ENCODE measurements around the gene ATG7.

Gene ATG7

GRCh38 chr3:11541321-11542303 is 269.4 kb downstream of the ATG7 start:
- POLR2A ChIA-PET = no interaction called here
- no peak overlapping the region for H3K27ac ChIP-seq (ENCODE audit: insufficient read depth in 1 of 2, low read depth in 1 of 2, low read length in 2 of 2, poor library complexity in 1 of 2, severe bottlenecking in 2 of 2)
- peaks cover 0 to 7% (median 7%) of the 10 kb centered on the region in 4 experiments for H3K4me1 ChIP-seq (ENCODE audit: control extremely low read depth in 1 of 4, control insufficient read depth in 4 of 4, insufficient read depth in 4 of 4, low read length in 3 of 4)
- H3K36me3 ChIP-seq (ENCODE audit: control insufficient read depth in 4 of 4, insufficient read depth in 4 of 4, low read length in 3 of 4) = peaks cover 0 to 2% (median 0%) of the 10 kb centered on the region in 4 experiments
- WGBS (ENCODE audit: insufficient coverage) = 94% methylated on average over 13 of the region's 16 CpGs
- CTCF ChIA-PET = no interaction called here
- no peaks in the 10 kb centered on the region for H3K27me3 ChIP-seq (replicated peaks in 2 of 5; ENCODE audit: control insufficient read depth in 4 of 5, insufficient read depth in 5 of 5, low read length in 4 of 5)
- no peak overlapping the region for H3K4me3 ChIP-seq (ENCODE audit: control insufficient read depth in 1 of 7, extremely low read depth in 1 of 7, insufficient read depth in 4 of 7, low read depth in 2 of 7, low read length in 6 of 7)
- peaks cover 0 to 6% (median 0%) of the 10 kb centered on the region in 5 experiments for H3K9me3 ChIP-seq (ENCODE audit: control extremely low read depth in 1 of 5, control insufficient read depth in 4 of 5, insufficient read depth in 2 of 5, low read depth in 1 of 5, low read length in 4 of 5)
- DNase-seq = no peak

DNA sequence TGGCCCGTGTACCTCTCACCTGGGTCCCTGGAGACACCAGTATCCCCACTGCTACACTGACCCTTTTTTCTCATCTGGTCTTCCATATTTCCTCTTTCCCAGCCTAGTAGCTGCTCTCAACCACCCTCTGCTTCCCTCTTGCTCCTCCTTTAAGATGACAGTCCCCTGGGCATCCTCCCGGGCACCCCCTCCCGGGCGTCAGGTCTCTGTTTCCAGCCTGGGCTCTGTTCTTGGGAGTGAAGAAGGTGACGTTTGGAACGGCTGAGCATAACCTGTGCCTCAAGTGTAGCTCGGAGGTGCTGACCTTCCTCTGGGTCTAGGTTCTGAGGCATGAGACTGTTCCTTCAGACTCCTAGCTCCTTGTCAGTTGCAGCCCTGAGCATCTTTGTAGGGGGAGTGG is 270.4 kb downstream of the ATG7 start:
- Histone ChIP-seq H3K27ac (ENCODE audit: insufficient read depth in 1 of 2, low read depth in 1 of 2, low read length in 2 of 2, poor library complexity in 1 of 2, severe bottlenecking in 2 of 2) (no peak overlapping the region), H3K4me3 (ENCODE audit: control insufficient read depth in 1 of 7, extremely low read depth in 1 of 7, insufficient read depth in 4 of 7, low read depth in 2 of 7, low read length in 6 of 7) (no peak overlapping the region), H3K27me3 (replicated peaks in 2 of 5; ENCODE audit: control insufficient read depth in 4 of 5, insufficient read depth in 5 of 5, low read length in 4 of 5) (no peaks in the 10 kb centered on the region), H3K9me3 (ENCODE audit: control extremely low read depth in 1 of 5, control insufficient read depth in 4 of 5, insufficient read depth in 2 of 5, low read depth in 1 of 5, low read length in 4 of 5) (peaks cover 0 to 6% (median 0%) of the 10 kb centered on the region in 5 experiments), H3K36me3 (ENCODE audit: control insufficient read depth in 4 of 4, insufficient read depth in 4 of 4, low read length in 3 of 4) (peaks cover 0 to 2% (median 0%) of the 10 kb centered on the region in 4 experiments), H3K4me1 (ENCODE audit: control extremely low read depth in 1 of 4, control insufficient read depth in 4 of 4, insufficient read depth in 4 of 4, low read length in 3 of 4) (peaks cover 0 to 7% (median 7%) of the 10 kb centered on the region in 4 experiments)
- CTCF ChIA-PET = no interaction called here
- WGBS (ENCODE audit: insufficient coverage) = 89% methylated on average over 7 of the region's 7 CpGs
- no peak for DNase-seq
- POLR2A ChIA-PET = no interaction called here

DNA sequence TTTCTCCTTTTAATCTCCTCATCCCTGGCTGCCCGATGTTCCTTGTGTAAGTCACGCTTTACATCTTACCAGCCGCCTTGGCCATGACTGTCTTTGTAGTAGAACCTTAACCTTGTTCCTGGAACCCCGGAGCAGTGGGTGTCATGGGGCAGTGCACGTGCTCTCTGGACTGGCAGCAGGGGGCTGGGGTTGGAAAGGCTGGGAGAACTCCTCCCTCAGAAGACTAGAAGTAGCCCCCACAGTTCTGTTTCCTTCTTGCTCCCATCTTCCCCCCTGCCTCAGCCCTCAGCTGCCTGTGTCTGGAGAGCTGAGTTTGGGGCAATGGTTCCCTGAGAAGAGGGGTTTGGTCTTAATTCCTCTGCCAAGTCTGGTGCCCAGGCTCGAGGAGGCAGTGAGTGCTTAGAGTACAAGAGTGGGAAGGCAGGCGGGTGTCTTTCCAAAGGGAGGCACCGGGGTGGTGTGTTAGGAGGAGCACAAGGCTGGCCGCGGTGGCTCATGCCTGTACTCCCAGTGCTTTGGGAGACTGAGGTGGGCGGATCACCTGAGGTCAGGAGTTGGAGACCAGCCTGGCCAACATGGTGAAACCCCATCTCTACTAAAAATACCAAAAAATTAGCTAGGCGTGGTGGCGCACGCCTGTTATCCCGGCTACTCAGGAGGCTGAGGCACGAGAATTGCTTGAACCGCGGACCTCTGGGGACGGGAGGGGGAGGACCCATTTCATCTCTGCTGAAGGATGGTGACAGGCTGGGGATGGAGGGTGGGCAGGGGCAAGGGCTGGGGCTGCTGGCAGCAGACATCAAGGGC is 271.1 kb downstream of the ATG7 start:
- Histone ChIP-seq H3K27ac (ENCODE audit: insufficient read depth in 1 of 2, low read depth in 1 of 2, low read length in 2 of 2, poor library complexity in 1 of 2, severe bottlenecking in 2 of 2) (no peak overlapping the region), H3K9me3 (ENCODE audit: control extremely low read depth in 1 of 5, control insufficient read depth in 4 of 5, insufficient read depth in 2 of 5, low read depth in 1 of 5, low read length in 4 of 5) (peaks cover 0 to 6% (median 0%) of the 10 kb centered on the region in 5 experiments), H3K4me1 (ENCODE audit: control extremely low read depth in 1 of 4, control insufficient read depth in 4 of 4, insufficient read depth in 4 of 4, low read length in 3 of 4) (peaks cover 0 to 7% (median 7%) of the 10 kb centered on the region in 4 experiments), H3K27me3 (replicated peaks in 2 of 5; ENCODE audit: control insufficient read depth in 4 of 5, insufficient read depth in 5 of 5, low read length in 4 of 5) (no peaks in the 10 kb centered on the region), H3K4me3 (ENCODE audit: control insufficient read depth in 1 of 7, extremely low read depth in 1 of 7, insufficient read depth in 4 of 7, low read depth in 2 of 7, low read length in 6 of 7) (no peak overlapping the region), H3K36me3 (ENCODE audit: control insufficient read depth in 4 of 4, insufficient read depth in 4 of 4, low read length in 3 of 4) (peaks cover 0 to 2% (median 0%) of the 10 kb centered on the region in 4 experiments)
- DNase-seq = no peak
- CTCF ChIA-PET = no interaction called here
- 98% methylated on average over 16 of the region's 19 CpGs for WGBS (ENCODE audit: insufficient coverage)
- POLR2A ChIA-PET = no interaction called here

DNA sequence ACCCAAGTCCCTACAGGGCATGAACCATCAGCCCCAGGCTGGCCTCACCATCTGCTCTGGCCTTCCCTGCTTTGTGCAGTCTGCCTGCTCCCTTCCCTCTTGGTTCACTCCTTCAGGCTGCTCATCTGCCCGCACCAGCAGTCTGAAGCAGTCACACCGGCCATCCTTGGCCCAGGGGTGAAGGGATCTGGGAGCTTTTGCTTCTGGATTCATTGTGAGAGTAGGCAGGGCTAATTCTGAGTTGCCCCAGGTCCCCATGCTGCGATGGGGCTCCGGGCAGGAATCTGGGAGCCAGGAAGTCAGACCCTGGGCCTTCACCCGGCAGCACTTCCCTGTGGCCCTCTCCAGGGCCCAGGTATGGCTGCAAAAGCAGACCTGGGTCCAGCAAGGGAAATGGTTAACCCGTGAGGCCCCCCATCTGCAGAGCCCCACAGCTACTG is 271.8 kb downstream of the ATG7 start:
- H3K27me3 ChIP-seq (replicated peaks in 2 of 5; ENCODE audit: control insufficient read depth in 4 of 5, insufficient read depth in 5 of 5, low read length in 4 of 5) = no peaks in the 10 kb centered on the region
- CTCF ChIA-PET = interaction anchor here (1.2 kb wide), 1 partner anchor 9 kb away, joined by 3 read pairs; no protein-coding TSS in a partner anchor
- DNase-seq = no peak
- 92% methylated on average over 5 of the region's 6 CpGs for WGBS (ENCODE audit: insufficient coverage)
- peaks cover 0 to 6% (median 0%) of the 10 kb centered on the region in 5 experiments for H3K9me3 ChIP-seq (ENCODE audit: control extremely low read depth in 1 of 5, control insufficient read depth in 4 of 5, insufficient read depth in 2 of 5, low read depth in 1 of 5, low read length in 4 of 5)
- no peak overlapping the region for H3K4me3 ChIP-seq (ENCODE audit: control insufficient read depth in 1 of 7, extremely low read depth in 1 of 7, insufficient read depth in 4 of 7, low read depth in 2 of 7, low read length in 6 of 7)
- H3K36me3 ChIP-seq (ENCODE audit: control insufficient read depth in 4 of 4, insufficient read depth in 4 of 4, low read length in 3 of 4) = peaks cover 0 to 2% (median 0%) of the 10 kb centered on the region in 4 experiments
- peaks cover 0 to 11% (median 7%) of the 10 kb centered on the region in 4 experiments for H3K4me1 ChIP-seq (ENCODE audit: control extremely low read depth in 1 of 4, control insufficient read depth in 4 of 4, insufficient read depth in 4 of 4, low read length in 3 of 4)
- no peak overlapping the region for H3K27ac ChIP-seq (ENCODE audit: insufficient read depth in 1 of 2, low read depth in 1 of 2, low read length in 2 of 2, poor library complexity in 1 of 2, severe bottlenecking in 2 of 2)
- POLR2A ChIA-PET = no interaction called here

DNA sequence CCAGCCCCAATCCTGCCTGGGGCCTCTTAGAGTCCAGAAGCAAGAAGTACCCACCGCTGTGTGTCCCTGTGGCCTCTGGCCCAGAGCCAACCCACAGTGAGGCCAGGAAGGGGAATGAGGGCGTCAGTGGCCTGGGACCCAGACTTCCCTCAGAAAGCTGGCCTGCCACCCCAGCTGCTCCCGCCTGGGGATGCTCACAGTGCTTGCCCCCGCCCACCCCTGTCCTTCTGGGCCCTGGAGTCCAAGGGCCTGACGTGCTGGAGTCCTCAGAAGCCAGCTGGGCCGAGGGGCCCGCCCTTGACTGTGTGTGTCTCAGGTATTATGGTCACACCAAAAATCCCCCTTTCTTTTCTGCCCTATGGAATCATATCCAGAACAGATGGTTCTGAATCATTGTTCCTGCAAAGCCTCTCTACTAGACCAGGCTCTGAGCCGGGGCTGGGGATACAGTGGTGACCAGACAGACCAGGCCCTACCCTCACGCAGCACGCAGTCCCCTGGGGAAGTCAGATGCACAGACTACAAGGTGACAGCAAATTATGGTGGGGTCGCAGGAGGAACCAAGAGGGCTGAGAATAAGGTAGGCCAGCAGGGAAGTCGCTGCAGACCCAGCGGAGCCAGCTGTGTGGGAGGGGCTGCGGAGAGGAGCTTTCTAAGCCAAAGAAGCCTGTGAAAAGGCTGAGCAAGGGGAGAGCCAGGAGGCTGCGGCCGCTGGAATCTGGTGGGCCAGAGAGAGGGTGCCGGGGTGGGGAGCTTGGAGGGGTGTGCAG is 272.4 kb downstream of the ATG7 start:
- H3K4me3 ChIP-seq (ENCODE audit: control insufficient read depth in 1 of 7, extremely low read depth in 1 of 7, insufficient read depth in 4 of 7, low read depth in 2 of 7, low read length in 6 of 7) = no peak overlapping the region
- peaks cover 0 to 2% (median 0%) of the 10 kb centered on the region in 4 experiments for H3K36me3 ChIP-seq (ENCODE audit: control insufficient read depth in 4 of 4, insufficient read depth in 4 of 4, low read length in 3 of 4)
- CTCF ChIA-PET = interaction anchor here (1.2 kb wide), 1 partner anchor 10 kb away, joined by 3 read pairs; no protein-coding TSS in a partner anchor
- H3K27ac ChIP-seq (ENCODE audit: insufficient read depth in 1 of 2, low read depth in 1 of 2, low read length in 2 of 2, poor library complexity in 1 of 2, severe bottlenecking in 2 of 2) = no peak overlapping the region
- POLR2A ChIA-PET = no interaction called here
- peaks cover 0 to 11% (median 7%) of the 10 kb centered on the region in 4 experiments for H3K4me1 ChIP-seq (ENCODE audit: control extremely low read depth in 1 of 4, control insufficient read depth in 4 of 4, insufficient read depth in 4 of 4, low read length in 3 of 4)
- peaks cover 0 to 6% (median 0%) of the 10 kb centered on the region in 5 experiments for H3K9me3 ChIP-seq (ENCODE audit: control extremely low read depth in 1 of 5, control insufficient read depth in 4 of 5, insufficient read depth in 2 of 5, low read depth in 1 of 5, low read length in 4 of 5)
- WGBS (ENCODE audit: insufficient coverage) = 77% methylated on average over 12 of the region's 17 CpGs
- no peaks in the 10 kb centered on the region for H3K27me3 ChIP-seq (replicated peaks in 2 of 5; ENCODE audit: control insufficient read depth in 4 of 5, insufficient read depth in 5 of 5, low read length in 4 of 5)
- DNase-seq = peak; percentile 5 to 36 (median 35)

DNA sequence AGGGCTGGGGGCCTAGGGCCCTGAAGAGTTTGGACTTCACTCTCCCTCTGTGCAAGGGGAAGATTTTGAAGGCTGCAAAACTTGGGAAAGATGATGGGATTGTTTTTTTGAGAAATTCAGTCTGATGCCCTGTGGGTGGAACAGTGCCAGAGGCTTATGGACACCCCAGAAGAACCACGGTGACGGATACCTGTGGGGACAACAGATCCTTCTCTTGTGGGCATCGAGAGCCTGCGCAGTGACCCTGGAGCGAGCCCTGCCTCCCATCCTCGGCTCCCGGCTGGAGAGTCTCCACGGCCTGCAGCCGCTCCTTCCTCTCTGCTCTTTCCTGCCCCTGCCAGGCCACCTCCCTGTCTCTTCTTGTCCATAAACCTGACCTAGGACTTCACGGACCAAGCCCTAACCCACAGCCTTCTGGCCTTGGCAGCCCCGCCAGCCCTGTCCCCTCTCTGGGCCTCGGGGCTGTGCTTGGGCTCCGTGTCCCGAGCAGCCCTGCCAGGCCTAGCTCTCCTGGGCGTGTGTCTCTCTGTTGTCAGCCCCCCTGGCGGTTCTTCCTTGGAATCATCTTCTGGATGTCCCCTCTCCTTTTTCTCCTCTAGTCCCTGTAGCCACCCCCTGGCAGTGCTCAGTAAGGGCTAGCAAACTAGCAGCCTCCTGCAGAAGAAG is 273.1 kb downstream of the ATG7 start:
- Histone ChIP-seq H3K4me3 (ENCODE audit: control insufficient read depth in 1 of 7, extremely low read depth in 1 of 7, insufficient read depth in 4 of 7, low read depth in 2 of 7, low read length in 6 of 7) (no peak overlapping the region), H3K27me3 (replicated peaks in 2 of 5; ENCODE audit: control insufficient read depth in 4 of 5, insufficient read depth in 5 of 5, low read length in 4 of 5) (no peaks in the 10 kb centered on the region), H3K27ac (ENCODE audit: insufficient read depth in 1 of 2, low read depth in 1 of 2, low read length in 2 of 2, poor library complexity in 1 of 2, severe bottlenecking in 2 of 2) (no peak overlapping the region), H3K9me3 (ENCODE audit: control extremely low read depth in 1 of 5, control insufficient read depth in 4 of 5, insufficient read depth in 2 of 5, low read depth in 1 of 5, low read length in 4 of 5) (peaks cover 0 to 6% (median 0%) of the 10 kb centered on the region in 5 experiments), H3K4me1 (ENCODE audit: control extremely low read depth in 1 of 4, control insufficient read depth in 4 of 4, insufficient read depth in 4 of 4, low read length in 3 of 4) (peaks cover 0 to 11% (median 7%) of the 10 kb centered on the region in 4 experiments), H3K36me3 (ENCODE audit: control insufficient read depth in 4 of 4, insufficient read depth in 4 of 4, low read length in 3 of 4) (peaks cover 0 to 2% (median 0%) of the 10 kb centered on the region in 4 experiments)
- 97% methylated on average over 15 of the region's 16 CpGs for WGBS (ENCODE audit: insufficient coverage)
- ChIA-PET CTCF (interaction anchor here (1.2 kb wide), 1 partner anchor 11 kb away, joined by 3 read pairs; no protein-coding TSS in a partner anchor), POLR2A (no interaction called here)
- DNase-seq = no peak
